Right ventricle myocardium superior (tissue), 1 donor: ENCODE results near the gene RPTN. TPM values are rescaled to one million over a fixed set of nuclear protein-coding genes. Genes with fewer than 3 reads are reported as not detected.
A peak's percentile ranks its signal among the peaks of the same experiment; 100 is the strongest.

ENCODE experiments used
- ATAC-seq: fragments of 200-7000 bp; cut with Tn5 transposase; one replicate; pipeline ENCODE4 v1.9.1; 2020; ENCODE audit warnings: mild to moderate bottlenecking; ENCODE audit not compliant: poor library complexity
- DNase-seq: peaks from one replicate; pipeline ENCODE4 v3.0.0-alpha.2; 2020
- intact Hi-C: fragments of 100-400 bp; cut with DNase I; formaldehyde crosslinking; loops from one replicate; pipeline ENCODE4 v1.11.2; 2022
- total RNA-seq: library from RNA; stranded (reverse); fragmentation: NEBNext Ultra II Directional; extraction: Animal tissue kit (Norgen Biotek cat#: 25700); gene quantifications from one replicate; pipeline ENCODE4 v1.2.1, GENCODE V29; 2021
- donor health status: DM: no; HTN: yes; CAD: no; lungs with severe emphysema.

Gene RPTN
- total RNA-seq, 1 donor from 2014 or later, result not detected

DNA sequence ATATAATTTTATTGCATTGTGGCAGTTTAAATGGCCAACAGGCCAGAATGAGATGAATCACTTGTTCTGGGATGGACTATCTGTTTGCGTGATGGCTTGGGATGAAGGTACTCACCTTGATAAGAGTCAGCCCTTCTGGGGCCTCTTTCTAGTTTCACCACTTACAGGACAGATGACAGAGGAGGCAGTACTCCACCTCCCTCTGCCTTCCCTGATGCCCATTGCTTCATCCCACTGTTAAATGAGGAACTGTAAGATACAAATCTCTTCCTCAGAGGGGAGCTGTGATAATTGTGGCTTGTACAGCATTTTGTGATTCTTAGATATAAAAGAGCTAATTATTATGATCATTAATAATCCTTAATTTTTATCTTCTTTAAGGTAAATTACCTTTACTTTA, 40.1 kb downstream of the RPTN start:
- ATAC-seq (no peak), DNase-seq (no peak)
- intact Hi-C loops, result no loop called here

DNA sequence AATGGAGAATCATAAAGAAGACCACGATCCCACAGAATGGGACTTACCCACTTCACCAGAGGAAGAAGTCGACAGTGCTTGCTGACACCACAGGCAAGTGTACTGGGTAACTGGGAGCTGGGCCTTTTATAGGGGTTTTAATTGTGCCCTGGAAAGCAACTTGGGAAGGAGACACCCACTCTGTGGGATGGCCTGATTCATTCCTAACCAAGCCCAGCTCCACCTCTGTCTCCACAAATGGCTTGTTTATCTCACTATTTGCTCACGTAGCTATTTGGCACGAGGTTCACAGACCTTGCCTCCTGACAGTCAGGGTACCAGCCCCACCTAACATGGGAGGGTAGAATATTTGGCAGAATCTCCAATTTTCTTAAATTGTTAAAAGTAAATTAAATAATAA, 43.7 kb downstream of the RPTN start, which contains the start of gene TCHH:
Gene TCHH (minus strand): TSS at position 101 of the 400 bp plus-strand sequence. CDS start 1,364 bp downstream, outside the sequence.
- intact Hi-C loops, result no loop called here
- ATAC-seq (no peak), DNase-seq (no peak)

DNA sequence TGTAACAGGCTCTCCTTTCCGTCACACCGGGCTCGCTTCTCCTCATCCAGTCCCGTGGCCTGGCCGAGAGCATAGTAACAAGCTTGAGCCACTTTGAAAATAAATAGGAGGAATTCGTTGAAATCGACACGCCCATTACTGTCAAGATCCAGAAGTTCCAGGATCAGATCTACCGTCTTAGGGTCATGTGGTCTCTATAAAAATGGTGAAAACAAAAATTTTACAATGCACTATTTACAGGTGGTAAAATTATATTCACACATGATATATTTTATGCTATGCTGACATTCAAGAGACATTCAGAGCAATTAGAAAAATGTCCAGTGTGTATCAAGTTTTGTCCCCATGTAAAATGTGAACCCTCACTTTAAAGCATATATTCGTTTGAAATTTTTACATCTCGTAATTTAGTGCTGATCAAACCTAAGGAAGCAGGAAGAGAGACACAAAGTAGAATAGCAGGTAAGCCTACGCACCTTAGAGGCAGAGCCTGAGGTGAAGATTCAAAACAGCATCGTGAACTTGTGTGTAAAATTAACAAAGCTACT, 46.1 kb downstream of the RPTN start:
- no peak for DNase-seq
- intact Hi-C loops, result no loop called here
- no peak for ATAC-seq

DNA sequence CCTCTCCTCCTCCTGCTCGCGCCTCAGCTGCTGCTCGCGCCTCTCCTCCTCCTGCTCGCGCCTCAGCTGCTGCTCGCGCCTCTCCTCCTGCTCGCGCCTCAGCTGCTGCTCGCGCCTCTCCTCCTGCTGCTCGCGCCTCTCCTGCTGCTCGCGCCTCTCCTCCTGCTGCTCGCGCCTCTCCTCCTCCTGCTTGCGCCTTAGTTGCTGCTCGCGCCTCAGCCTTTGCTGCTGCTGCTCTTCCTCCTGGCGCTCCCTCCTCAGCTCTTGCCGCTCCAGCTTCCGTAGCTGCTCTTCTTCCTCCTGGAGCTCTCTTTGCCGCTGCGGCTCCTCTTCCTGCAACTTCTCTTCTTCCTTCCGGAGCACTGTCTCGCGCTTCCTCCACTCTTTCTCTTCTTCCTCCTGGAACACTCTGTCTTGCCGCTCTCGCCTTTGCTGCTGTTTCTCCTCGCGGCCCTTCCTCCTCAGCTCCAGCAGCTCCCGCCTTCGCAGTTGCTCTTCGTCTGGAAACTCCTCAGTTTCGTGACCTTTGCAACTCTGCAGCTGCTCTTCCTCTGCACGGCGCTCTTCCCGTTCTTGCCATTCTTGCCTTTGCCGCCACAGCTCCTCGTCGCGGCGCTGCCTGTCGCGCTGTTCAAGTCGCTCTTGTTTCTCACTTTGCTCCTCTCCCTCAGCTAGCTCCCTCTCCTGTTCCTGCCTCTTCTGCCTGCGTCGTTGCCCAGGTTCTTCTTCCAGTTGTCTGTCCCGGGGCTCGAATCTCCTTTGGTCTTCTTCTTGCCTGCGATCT, 46.7 kb downstream of the RPTN start:
- intact Hi-C loops, result no loop called here
- no peak for DNase-seq
- no peak for ATAC-seq

DNA sequence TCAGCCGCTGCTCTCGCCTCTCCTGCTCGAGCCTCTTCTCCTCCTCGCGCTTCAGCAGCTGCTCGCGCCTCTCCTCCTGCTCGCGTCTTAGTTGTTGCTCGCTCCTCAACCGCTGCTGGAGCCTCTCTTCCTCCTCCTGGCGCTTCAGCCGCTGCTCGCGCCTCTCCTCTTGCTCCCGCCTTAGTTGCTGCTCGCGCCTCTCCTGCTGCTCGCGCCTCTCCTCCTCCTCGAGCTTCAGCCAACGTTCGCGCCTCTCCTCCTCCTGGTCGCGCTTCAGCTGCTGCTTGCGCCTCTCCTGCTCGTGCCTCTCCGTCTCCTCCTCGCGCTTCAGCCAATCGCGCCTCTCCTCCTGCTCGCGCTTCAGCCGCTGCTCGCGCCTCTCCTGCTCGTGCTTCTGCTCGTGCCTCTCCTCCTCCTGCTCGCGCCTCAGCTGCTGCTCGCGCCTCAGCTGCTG, 47.5 kb downstream of the RPTN start:
- DNase-seq, result no peak
- intact Hi-C loops, result no loop called here
- no peak for ATAC-seq

DNA sequence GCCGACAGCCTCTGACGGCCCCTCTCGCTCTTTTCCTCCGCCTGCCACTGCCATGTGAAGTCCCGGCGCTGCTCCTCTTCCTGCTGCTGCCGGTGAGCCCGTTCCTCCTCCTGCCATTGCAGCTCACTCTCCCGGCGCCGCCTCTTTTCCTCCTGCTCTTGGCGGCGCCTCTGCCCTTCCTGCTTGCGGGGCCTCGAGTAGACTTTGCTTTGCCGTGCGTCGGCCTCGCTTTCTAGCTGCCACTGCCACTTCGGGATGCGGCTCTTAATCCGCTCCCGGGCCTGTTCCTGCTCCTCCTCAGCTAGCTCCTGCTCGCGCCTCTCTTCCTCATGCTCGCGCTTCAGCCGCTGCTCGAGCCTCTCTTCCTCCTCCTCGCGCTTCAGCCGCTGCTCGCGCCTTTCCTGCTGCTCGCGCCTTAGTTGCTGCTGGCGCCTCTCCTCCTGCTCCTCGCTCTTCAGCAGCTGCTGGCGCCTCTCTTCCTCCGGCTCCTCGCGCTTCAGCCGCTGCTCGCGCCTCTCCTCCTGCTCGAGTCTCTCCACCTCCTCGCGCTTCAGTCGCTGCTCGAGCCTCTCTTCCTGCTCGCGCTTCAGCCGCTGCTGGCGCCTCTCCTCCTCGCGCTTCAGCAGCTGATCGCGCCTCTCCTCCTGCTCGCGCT, 48.0 kb downstream of the RPTN start:
- DNase-seq (peak; percentile 47), ATAC-seq (peak; percentile 49)
- intact Hi-C loops, result no loop called here

DNA sequence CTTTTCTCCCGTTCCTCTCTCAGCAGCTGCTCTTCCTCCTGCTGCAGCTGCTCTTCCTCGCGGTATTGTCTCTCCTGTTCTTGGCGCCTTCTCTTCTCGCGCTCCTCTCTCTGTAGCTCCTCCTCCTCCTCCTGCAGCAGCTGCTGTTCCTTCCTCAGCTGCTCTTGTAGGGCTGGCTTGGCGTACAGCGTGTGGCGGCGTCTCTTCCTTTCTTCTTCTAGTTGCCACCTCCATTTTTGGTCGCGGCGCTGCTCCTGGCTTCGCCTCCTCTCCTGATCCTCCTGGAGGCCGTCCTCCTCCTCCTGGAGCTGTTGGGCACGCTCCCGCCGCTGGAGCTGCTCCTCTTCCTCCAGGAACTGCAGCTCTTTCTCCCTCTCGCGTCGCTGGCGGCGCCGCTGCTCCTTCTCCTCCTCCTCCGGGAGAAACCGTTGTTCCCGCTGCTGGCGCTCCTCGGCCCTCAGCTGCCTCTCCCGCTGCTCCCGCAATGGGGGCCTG, 48.6 kb downstream of the RPTN start:
- peak; percentile 34 for ATAC-seq
- peak; percentile 50 for DNase-seq
- intact Hi-C loops, result no loop called here

DNA sequence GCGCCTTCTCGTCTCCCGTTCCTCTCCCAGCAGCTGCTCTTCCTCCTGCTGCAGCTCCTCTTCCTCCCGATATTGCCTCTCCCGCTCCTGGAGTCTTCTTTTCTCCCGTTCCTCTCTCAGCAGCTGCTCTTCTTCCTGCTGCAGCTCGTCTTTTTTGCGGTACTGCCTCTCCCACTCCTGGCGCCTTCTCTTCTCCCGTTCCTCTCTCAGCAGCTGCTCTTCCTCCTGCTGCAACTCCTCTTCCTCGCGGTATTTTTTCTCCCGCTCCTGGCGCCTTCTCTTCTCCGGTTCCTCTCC, 49.1 kb downstream of the RPTN start:
- no peak for DNase-seq
- no peak for ATAC-seq
- intact Hi-C loops, result no loop called here

DNA sequence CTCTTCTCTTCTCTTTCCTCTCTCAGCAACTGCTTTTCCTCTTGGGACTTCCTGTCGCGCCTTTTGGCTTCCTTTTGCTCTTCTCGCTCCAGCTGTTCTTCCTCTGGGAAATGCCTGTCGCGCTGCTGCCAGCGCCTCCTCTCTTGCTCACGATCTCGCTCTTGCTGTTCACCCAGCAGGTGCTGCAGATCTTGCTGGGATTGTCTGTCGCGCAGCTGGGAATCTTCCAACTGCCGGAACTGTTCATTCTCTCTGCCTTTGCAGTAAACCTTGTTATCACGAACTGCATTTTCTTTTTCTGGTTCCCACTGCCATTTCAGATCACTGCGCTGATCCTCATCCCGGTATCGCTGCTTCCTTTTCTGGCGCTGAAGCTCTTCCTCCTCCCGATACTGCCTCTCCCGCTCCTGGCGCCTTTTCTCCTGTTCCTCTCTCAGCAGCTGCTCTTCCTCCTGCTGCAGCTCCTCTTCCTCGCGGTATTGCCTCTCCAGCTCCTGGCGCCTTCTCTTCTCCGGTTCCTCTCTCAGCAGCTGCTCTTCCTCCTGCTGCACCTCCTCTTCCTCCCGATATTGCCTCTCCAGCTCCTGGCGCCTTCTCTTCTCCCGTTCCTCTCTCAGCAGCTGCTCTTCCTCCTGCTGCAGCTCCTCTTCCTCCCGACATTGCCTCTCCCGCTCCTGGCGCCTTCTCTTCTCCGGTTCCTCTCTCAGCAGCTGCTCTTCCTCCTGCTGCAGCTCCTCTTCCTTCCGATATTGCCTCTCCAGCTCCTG, 49.6 kb downstream of the RPTN start:
- no peak for DNase-seq
- ATAC-seq, result no peak
- intact Hi-C loops, result no loop called here

DNA sequence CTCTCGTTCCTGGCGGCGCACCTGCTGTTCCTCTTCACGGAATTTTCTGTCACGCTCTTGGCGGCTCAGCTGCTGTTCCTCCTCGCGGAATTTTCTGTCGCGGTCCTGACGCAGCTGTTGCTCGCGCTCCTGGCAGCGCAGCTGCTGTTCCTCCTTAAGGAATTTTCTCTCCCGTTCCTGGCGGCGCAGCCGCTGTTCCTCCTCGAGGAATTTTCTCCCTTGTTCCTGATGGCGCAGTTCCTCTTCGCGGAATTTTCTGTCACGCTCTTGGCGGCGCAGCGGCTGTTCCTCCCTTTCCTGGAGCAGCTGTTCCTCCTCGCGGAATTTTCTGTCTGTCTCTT, 50.2 kb downstream of the RPTN start:
- DNase-seq, result no peak
- intact Hi-C loops, result no loop called here
- ATAC-seq, result no peak

DNA sequence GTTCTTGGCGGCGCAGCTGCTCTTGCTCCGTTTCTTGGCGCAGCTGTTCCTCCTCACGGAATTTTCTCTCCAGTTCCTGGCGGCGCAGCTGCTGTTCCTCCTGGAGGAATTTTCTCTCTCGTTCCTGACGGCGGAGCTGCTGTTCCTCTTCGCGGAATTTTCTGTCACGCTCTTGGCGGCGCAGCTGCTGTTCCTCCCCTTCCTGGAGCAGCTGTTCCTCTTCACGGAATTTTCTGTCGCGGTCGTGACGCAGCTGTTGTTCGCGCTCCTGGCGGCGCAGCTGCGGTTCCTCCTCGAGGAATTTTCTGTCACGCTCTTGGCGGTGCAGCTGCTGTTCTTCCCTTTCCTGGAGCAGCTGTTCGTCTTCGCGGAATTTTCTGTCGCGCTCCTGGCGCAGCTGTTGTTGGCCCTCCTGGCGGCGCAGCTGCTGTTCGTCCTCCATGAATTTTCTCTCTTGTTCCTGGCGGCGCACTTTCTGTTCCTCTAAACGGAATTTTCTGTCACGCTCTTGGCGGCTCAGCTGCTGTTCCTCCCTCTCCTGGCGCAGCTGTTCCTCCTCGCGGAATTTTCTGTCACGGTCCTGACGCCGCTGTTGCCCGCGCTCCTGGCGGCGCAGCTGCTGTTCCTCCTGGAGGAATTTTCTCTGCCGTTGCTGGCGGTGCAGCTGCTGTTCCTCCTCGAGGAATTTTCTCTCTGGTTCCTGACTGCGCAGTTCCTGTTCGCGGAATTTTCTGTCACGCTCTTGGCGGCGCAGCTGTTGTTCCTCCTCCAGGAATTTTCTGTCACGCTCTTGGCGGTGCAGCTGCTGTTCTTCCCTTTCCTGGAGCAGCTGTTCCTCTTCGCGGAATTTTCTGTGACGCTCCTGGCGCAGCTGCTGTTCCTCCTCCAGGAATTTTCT, 50.8 kb downstream of the RPTN start:
- DNase-seq, result peak; percentile 62
- intact Hi-C loops, result no loop called here
- ATAC-seq, result no peak

DNA sequence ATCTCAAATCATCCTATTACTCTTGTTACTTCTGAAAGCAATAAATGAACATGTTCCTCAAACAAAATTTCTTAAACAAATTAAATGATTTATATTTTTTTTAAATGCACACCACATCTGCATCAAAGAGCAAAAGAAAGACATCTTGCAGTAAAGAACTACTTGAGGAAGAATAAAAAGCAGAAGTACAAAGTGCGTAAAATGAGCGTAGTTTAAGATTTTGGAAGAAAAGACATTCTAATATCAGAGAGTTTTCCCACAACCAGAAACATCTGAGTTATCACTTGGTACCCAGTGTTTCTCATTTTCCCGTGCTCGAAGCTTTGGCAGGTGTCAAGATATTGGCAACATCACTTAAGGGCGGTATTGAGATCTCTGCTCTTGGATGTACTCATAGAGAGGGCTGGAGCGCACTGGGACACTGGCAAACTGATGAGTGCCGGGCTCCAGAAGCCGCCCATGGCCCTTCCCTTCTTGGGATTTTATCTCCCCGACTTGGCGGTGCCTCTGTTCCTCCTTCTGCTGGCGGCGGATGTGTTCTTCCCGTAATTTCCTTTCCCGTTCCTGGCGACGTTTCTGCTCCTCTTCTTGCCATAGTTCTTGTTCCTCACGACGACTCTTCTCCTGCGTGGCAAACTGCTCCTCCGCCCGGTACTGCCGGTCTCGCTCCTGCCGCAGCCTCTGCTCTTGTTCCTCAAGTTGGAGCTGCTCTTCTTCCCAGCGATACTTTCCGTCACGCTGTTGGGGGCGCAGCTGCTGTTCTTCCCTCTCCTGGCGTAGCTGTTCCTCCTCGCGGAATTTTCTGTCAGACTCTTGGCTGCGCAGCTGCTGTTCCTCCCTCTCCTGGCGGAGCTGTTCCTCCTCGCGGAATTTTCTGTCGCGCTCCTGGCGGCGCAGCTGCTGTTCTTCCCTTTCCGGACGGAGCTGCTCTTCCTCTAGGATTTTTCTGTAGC, 51.7 kb downstream of the RPTN start:
- no peak for DNase-seq
- no peak for ATAC-seq

DNA sequence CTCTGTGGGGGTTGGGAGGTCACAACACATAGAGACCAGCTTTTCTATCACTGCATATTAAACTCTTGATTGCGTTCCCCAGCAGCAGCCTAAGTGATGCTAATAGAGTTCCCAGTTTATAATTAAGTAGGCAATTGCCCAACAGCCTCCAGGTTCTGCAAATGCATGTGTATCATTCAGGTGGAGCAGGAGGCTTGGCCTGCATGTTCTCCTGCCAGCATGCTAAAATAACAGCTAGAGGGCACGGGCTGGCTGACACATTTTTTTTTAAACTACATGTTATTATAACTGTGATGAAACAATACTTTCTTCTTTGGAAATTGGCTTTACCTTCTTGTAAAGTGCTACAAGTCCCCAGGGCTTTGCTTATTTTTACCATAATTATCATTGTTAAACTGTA, 54.2 kb downstream of the RPTN start:
- no peak for DNase-seq
- no peak for ATAC-seq
- intact Hi-C loops, result no loop called here

More for the DNA sequence above, 51.7 kb downstream of the RPTN start:
- intact Hi-C loops, result no loop called here

Other genes with a start within 250 kb of the RPTN start
- gene THEM4, start 249.7 kb downstream of the RPTN start, total RNA-seq, result 17.0 TPM
- 230 TPM for gene S100A10, start 165.4 kb downstream of the RPTN start, total RNA-seq
- 64.5 TPM for gene S100A11, start 122.2 kb downstream of the RPTN start, total RNA-seq
- not detected for gene TCHHL1, start 70.2 kb downstream of the RPTN start, total RNA-seq
- gene TCHH, start 43.8 kb downstream of the RPTN start, total RNA-seq, result not detected
- gene HRNR, start 65.0 kb upstream of the RPTN start, total RNA-seq, result not detected
- gene FLG, start 166.0 kb upstream of the RPTN start, total RNA-seq, result not detected
- not detected for gene FLG2, start 200.8 kb upstream of the RPTN start, total RNA-seq